GM18508 (cell line): ENCODE data around the gene HAUS3.
A peak's percentile ranks its signal among the peaks of the same experiment; 100 is the strongest.

Source experiments
- ATAC-seq: cut with Tn5 transposase; IDR thresholded peaks from one replicate; pipeline ENCODE4 v1.9.1; 2021; ENCODE audit warnings: moderate number of reproducible peaks; ENCODE audit not compliant: insufficient read depth, unreplicated experiment

Gene HAUS3

GRCh38 chr4:2264481-2265041, 22.6 kb upstream of the HAUS3 start:
- no peak for ATAC-seq

GRCh38 chr4:2263926-2264321, 22.0 kb upstream of the HAUS3 start:
- no peak for ATAC-seq

- no peak for ATAC-seq
Measured at GRCh38 chr4:2262944-2263250, 21.0 kb upstream of the HAUS3 start.

- ATAC-seq, result peak; percentile 77
Measured at GRCh38 chr4:2262145-2262943, 20.4 kb upstream of the HAUS3 start.

- no peak for ATAC-seq
Measured at GRCh38 chr4:2261853-2262144, 19.9 kb upstream of the HAUS3 start, which contains the start of gene MXD4. MXD4 (minus strand) TSS chr4:2262109; CDS start chr4:2261980, 129 bp downstream.

GRCh38 chr4:2261110-2261852, 19.4 kb upstream of the HAUS3 start:
- no peak for ATAC-seq

GRCh38 chr4:2260344-2261109, 18.6 kb upstream of the HAUS3 start:
- no peak for ATAC-seq

- ATAC-seq, result no peak
Measured at GRCh38 chr4:2259541-2260343, 17.8 kb upstream of the HAUS3 start.

- ATAC-seq, result no peak
Measured at GRCh38 chr4:2259036-2259540, 17.2 kb upstream of the HAUS3 start.

- ATAC-seq, result no peak
Measured at GRCh38 chr4:2258091-2259035, 16.4 kb upstream of the HAUS3 start.

- ATAC-seq, result no peak
Measured at GRCh38 chr4:2257361-2258081, 15.6 kb upstream of the HAUS3 start.

- no peak for ATAC-seq
Measured at GRCh38 chr4:2256781-2257191, 14.9 kb upstream of the HAUS3 start.

- no peak for ATAC-seq
Measured at GRCh38 chr4:2256156-2256731, 14.3 kb upstream of the HAUS3 start.

GRCh38 chr4:2255501-2256155, 13.7 kb upstream of the HAUS3 start:
- ATAC-seq, result no peak

- ATAC-seq, result no peak
Measured at GRCh38 chr4:2254665-2255500, 13.0 kb upstream of the HAUS3 start.
